ENCODE measurements around the gene GNA14. TPM values are rescaled to one million over a fixed set of nuclear protein-coding genes. Genes with fewer than 3 reads are reported as not detected.

GNA14 gene
- total and polyA plus RNA-seq, 2 of the 8 experiments (the other 6 are each of a cell fraction or from before 2014, with no cell fraction given): 3.4 to 6.3 TPM

- ChIA-PET CTCF (ENCODE audit: partially characterized antibody) (interaction anchor here (0.9 kb wide), 1 partner anchor 155 kb away, joined by 3 read pairs; no protein-coding TSS in a partner anchor), POLR2A (ENCODE audit: partially characterized antibody) (no interaction called here)
- Histone ChIP-seq H3K9me3 (ENCODE audit: insufficient read depth in 2 of 2, low read depth in 1 of 2, low read length in 1 of 2) (no peaks in the 10 kb centered on the region), H3K14ac (ENCODE audit: insufficient read length) (no peak overlapping the region), H4K91ac (replicated peaks; ENCODE audit: insufficient read length, low read length) (no peak overlapping the region), H3K27me3 (replicated peaks in 1 of 4; ENCODE audit: control insufficient read depth in 3 of 4, extremely low read depth in 1 of 4, insufficient read depth in 3 of 4, low read length in 3 of 4) (peaks cover 6 to 29% (median 21%) of the 10 kb centered on the region in 4 experiments), H2BK20ac (ENCODE audit: low read length) (no peak overlapping the region), H4K8ac (ENCODE audit: extremely low read depth, insufficient read depth, low read length) (no peak overlapping the region), H3K36me3 (ENCODE audit: control insufficient read depth in 2 of 4, insufficient read depth in 4 of 4, low read length in 3 of 4) (no peaks in the 10 kb centered on the region), H3K9ac (replicated peaks in 1 of 4; ENCODE audit: extremely low read depth in 1 of 4, low read depth in 3 of 4, low read length in 3 of 4) (no peak overlapping the region), H2BK12ac (ENCODE audit: low read depth, low read length) (no peak overlapping the region), H3K79me1 (ENCODE audit: low read depth, low read length) (no peaks in the 10 kb centered on the region), H2BK15ac (ENCODE audit: low read length) (no peak overlapping the region), H3K18ac (ENCODE audit: extremely low read depth, low read length) (no peak overlapping the region), H3K4me3 (ENCODE audit: extremely low read depth in 1 of 4, insufficient read depth in 2 of 4, low read depth in 3 of 4, low read length in 4 of 4) (no peak overlapping the region), H4K20me1 (replicated peaks in 1 of 2; ENCODE audit: control insufficient read depth in 1 of 2, insufficient read depth in 2 of 2, low read length in 2 of 2) (no peaks in the 10 kb centered on the region), H3K27ac (ENCODE audit: low read depth, low read length) (no peak overlapping the region), H3K4me2 (ENCODE audit: insufficient read depth in 1 of 2, low read depth in 2 of 2, low read length in 2 of 2) (no peak overlapping the region), H3K79me2 (ENCODE audit: control insufficient read depth in 1 of 2, insufficient read depth in 2 of 2, low read length in 2 of 2) (no peaks in the 10 kb centered on the region), H3K23ac (ENCODE audit: insufficient read length) (no peak overlapping the region), H3K4ac (replicated peaks; ENCODE audit: insufficient read length, low read depth, low read length) (no peak overlapping the region), H2AK5ac (ENCODE audit: low read depth, low read length) (no peak overlapping the region), H3K56ac (replicated peaks; ENCODE audit: insufficient read length, low read depth, low read length) (no peak overlapping the region), H4K5ac (ENCODE audit: insufficient read length, low read depth, low read length) (no peak overlapping the region), H3K4me1 (replicated peaks in 1 of 4; ENCODE audit: control insufficient read depth in 3 of 4, insufficient read depth in 4 of 4, low read length in 3 of 4) (peaks cover 0 to 14% (median 3%) of the 10 kb centered on the region in 4 experiments; a peak in 5 of 7 replicates), H3K23me2 (ENCODE audit: low read depth, low read length) (peaks cover 18% of the 10 kb centered on the region), H2BK120ac (replicated peaks; ENCODE audit: low read depth, low read length) (no peak overlapping the region), H2BK5ac (ENCODE audit: low read depth, low read length) (no peak overlapping the region), H2AFZ (ENCODE audit: low read length) (no peak overlapping the region)
- 92% methylated on average over 5 of the region's 5 CpGs; no CpG with 5 or more reads in 1 of the 2 experiments for WGBS, 2 experiments (ENCODE audit: extremely low coverage in 1 of 2, insufficient coverage in 1 of 2, insufficient read length in 1 of 2, insufficient replicate concordance in 2 of 2, low coverage in 1 of 2, low lambda C conversion rate in 2 of 2, missing lambda C conversion rate in 1 of 2)
- TF ChIP-seq TBP (IDR thresholded peaks at IDR 0.05; ENCODE audit: low read depth, low read length): no peak
- no peak for TF ChIP-seq GABPA (IDR thresholded peaks at IDR 0.05; ENCODE audit: borderline replicate concordance, insufficient read depth, low read length)
- no peak for TF ChIP-seq CHD2 (IDR thresholded peaks at IDR 0.05; ENCODE audit: low read length)
- TF ChIP-seq JUND (IDR thresholded peaks at IDR 0.05; ENCODE audit: low read length): no peak
- no peak for TF ChIP-seq SIRT6 (IDR thresholded peaks at IDR 0.05; ENCODE audit: low read length)
- no peak for TF ChIP-seq TCF12 (IDR thresholded peaks at IDR 0.05; ENCODE audit: low read depth, low read length)
- TF ChIP-seq RXRA (IDR thresholded peaks at IDR 0.05; ENCODE audit: insufficient read depth, low read depth, low read length): no peak
- no peak for TF ChIP-seq BRCA1 (IDR thresholded peaks at IDR 0.05; ENCODE audit: low read depth, low read length)
- no peak for TF ChIP-seq TEAD4 (IDR thresholded peaks at IDR 0.05; ENCODE audit: low read depth, low read length)
- no peak for TF ChIP-seq SP1 (IDR thresholded peaks at IDR 0.05; ENCODE audit: low read depth, low read length)
- no peak for TF ChIP-seq HDAC6 (IDR thresholded peaks at IDR 0.05; ENCODE audit: low read depth, low read length)
- no peak for TF ChIP-seq RBBP5 (IDR thresholded peaks at IDR 0.05; ENCODE audit: borderline replicate concordance, low read depth, low read length)
- TF ChIP-seq BCL11A (IDR thresholded peaks at IDR 0.05; ENCODE audit: low read depth in 2 of 2, low read length in 2 of 2): no peak
- DNase-seq (ENCODE audit: low read depth in 1 of 2, low spot score in 2 of 2) (no peak), FAIRE-seq (no peak)
These were observed 4.3 kb downstream of the GNA14 start for GRCh38 chr9:77643871-77644270.

Measured in H1 (cell line).